AG09319 (cell line): ENCODE results near the gene FBXL13.

Source experiments
- DNase-seq: peaks from one replicate; pipeline ENCODE4 v3.0.0-alpha.2; 2010; ENCODE audit warnings: low read depth; ENCODE audit errors: extremely low read depth
- TF ChIP-seq, protein P1 (sequence below): IDR thresholded peaks from 2 replicates; pipeline ENCODE4 v1.5.1; 2011; ENCODE audit warnings: low read depth, mild to moderate bottlenecking, inconsistent platforms, low read length, moderate library complexity

FBXL13 gene

DNA sequence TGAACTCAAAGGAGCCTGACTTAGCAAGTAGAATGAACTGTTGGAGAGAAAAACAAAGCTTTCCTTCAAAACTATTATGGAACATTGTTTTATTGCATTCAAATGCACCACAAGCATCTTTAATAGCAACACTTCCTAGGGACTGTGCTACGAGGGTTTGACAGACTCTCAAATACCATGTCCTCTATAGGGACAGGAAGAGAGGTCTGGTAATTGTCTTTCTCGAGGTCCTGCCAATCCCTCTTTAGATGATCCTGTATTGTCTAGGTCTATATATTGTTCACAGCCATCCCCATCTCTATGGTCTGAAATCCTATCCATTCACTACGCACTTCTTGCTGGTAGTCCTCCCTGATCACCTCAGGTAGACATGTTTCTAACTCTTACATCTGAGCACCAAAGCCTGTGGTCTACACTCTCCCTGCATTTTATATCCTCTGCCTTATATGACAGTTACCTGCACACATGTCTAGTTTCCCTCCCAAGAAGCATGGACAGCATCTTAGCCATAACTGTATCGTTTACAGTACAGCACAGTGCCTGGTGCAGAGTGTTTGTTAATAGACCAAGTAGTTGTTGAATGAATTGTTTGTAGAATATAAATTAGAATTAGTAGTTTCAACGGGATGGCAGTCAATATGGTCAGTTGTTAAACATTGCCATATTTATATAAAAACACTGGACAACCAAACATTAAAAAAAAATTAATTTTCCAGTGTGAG is 183.5 kb downstream of the FBXL13 start:
- no peak for DNase-seq

DNA sequence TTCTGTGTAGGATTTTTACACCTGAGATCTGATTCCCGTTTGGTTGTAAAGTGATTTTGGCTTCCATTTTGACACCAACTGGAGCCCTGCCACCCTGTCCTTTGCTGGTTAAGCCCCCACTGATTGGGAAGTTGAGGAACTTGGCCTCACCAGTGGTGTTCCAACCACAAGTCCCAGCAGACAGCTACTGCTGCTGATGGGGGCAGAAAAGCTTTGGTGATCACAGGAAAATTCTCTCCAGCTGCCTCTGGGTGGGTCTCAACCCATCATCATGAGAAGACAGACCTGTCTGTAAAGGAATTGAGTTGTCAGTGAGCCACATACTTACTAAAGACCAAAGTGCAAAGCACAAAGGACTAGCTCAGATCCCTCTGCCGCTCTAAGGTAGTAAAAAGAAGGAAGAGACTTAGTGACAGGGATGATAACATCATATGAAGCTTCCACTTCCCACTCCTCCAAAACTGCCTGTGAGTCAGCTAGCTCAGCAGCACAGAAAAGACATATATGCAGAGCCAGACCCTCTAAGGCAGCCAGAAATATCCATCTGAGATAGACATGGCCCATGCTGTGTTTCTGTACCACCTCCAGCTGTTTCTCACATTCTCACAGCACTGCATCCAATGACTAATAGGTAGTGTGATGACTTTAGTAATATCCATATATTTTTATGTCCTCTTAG is 184.2 kb downstream of the FBXL13 start:
- TF ChIP-seq, protein P1, sequence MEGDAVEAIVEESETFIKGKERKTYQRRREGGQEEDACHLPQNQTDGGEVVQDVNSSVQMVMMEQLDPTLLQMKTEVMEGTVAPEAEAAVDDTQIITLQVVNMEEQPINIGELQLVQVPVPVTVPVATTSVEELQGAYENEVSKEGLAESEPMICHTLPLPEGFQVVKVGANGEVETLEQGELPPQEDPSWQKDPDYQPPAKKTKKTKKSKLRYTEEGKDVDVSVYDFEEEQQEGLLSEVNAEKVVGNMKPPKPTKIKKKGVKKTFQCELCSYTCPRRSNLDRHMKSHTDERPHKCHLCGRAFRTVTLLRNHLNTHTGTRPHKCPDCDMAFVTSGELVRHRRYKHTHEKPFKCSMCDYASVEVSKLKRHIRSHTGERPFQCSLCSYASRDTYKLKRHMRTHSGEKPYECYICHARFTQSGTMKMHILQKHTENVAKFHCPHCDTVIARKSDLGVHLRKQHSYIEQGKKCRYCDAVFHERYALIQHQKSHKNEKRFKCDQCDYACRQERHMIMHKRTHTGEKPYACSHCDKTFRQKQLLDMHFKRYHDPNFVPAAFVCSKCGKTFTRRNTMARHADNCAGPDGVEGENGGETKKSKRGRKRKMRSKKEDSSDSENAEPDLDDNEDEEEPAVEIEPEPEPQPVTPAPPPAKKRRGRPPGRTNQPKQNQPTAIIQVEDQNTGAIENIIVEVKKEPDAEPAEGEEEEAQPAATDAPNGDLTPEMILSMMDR = no peak
- no peak for DNase-seq

More for the DNA sequence above, 183.5 kb downstream of the FBXL13 start:
- TF ChIP-seq, protein P1 = no peak

DNA sequence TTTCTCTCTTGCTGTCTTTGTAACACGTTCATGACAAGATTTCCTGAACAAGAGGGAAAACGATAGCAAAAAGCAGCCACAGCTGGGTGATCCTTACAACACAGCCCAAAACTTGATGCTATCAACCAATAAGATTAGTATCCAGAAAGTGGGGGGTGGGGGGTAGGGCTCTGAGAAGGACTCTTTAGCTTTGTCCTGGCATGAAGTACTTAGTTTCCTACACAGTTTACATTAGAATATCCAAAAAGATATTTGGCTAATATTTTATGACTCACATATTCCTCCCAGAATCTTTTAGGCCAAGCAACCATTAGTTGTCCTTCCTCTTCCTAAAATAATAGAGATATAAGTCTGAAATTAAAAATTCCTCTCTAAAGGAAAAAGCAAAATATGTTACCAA is 184.7 kb downstream of the FBXL13 start:
- no peak for DNase-seq
- TF ChIP-seq, protein P1 = no peak

DNA sequence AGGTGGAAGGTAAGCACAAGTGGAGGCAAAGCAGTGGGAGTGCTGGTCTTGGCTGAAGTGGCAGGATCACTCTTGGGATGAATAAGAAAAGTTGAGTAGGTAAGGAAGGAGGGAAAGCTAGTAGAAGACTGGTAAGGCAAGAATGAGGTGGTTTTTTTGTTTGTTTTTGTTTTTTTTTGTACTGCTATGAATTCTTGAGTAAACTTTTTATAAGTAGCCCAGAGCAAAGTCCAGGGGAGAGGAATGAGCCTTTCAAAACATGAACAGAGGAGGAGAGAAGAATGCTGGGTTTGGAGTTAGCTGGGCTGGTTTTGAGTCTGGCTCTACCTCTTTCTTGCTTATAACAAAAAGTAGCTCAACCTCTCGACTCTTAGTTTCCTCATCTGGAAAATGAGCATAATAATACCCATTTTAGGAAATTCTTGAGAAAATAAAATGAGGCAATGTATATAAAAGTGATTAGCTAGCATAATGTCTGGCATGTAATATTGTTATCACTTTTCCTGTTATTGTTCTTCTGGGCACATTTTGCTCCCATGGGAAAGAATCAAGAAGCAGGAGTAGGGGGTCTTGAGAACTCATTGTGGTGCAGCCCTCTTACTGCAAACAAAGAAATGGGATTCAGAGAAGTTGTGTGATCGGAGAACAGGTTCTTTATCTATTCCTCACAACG is 185.9 kb downstream of the FBXL13 start:
- DNase-seq = no peak
- TF ChIP-seq, protein P1 = no peak

DNA sequence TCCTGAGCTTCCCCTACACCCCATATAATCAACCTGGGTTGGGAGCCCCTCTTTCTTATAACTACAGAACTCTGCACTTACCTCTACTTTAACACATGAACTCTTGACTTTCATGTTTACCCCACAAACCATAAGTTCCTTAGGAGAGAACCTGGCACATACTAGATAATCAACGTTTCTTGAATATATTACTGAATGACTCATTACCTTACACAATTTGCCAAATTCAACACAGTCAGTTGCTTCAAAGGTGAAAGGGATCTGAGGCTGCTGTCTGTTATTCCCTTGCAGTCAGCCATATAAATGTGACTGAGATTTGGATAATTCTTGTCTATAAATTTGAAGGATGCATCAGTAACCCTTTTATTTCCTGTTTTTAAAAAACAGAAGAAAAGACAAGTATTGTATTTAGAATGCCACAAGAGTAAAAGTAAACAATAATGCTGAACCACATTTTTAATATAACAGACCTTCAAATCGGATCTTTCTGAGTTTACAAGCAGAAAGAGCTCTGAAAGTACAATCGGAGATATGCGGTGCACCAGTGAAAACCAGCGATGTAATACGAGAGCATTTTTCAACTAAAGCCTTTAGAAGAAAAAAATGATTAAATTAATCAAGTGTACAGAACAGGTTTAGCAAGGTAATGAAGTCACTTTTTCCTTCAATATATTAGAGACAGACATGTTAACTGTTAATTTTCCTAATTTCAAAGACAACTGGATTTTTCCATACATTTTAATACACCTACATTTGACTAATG is 191.3 kb downstream of the FBXL13 start:
- TF ChIP-seq, protein P1 = no peak
- DNase-seq = no peak

DNA sequence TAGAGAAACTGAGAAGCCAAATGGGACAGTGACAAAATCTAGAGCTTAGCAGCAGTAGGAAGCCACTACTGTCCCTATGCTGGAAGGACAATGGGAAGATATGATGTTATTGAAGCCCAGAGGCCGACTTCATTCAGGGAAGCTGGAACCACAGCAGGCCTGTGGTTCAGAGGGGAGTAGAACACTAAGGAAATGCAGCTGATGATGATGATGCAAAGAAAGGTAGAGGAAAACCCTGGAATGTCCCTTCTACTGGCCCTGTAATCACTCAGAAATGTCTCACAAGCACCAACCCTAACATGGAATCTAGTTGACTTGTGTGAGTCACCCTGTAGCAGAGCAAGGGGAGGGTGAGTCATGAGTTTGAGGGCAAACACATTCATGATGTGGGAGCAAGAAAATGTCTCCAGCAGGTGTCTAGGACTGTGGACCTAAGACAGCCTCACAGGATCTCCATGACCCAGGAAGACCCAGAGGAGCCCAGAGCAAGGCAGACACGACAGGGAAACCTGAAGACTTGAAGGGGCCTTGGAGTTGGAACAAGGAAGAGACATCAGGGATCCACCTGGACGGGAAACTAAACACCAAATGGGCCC is 198.8 kb downstream of the FBXL13 start:
- TF ChIP-seq, protein P1 = no peak; the same call in 1 of the 2 replicates
- peak; percentile 80 for DNase-seq
